Liver (tissue), 3 donors: ENCODE data around the gene DPYD.

Experiments
- CTCF ChIP-seq: fragments of 150-350 bp; IDR thresholded peaks from 2 replicates; pipeline ENCODE4 v1.5.1; 2017; ENCODE audit warnings: improper control_type of control experiment, low read depth, low read length; ENCODE audit not compliant: missing input control
- FOXA2 ChIP-seq: IDR thresholded peaks from 2 replicates; pipeline ENCODE4 v1.6.1; 2016; ENCODE audit warnings: antibody characterized with exemption
- RAD21 ChIP-seq, 2 donors: IDR thresholded peaks; 2 replicates each; pipeline ENCODE4 v1.6.1; 2016; ENCODE audit warnings: antibody characterized with exemption in 2 of 2, mild to moderate bottlenecking in 2 of 2
- REST ChIP-seq: IDR thresholded peaks from 2 replicates; pipeline ENCODE4 v1.6.1; 2016; ENCODE audit warnings: antibody characterized with exemption, mild to moderate bottlenecking
- SP1 ChIP-seq: IDR thresholded peaks from 2 replicates; pipeline ENCODE4 v1.6.1; 2018; ENCODE audit warnings: antibody characterized with exemption, mild to moderate bottlenecking
- TAF1 ChIP-seq: conservative IDR thresholded peaks from 2 replicates; pipeline ENCODE4 v1.6.1; 2016; ENCODE audit warnings: antibody characterized with exemption, mild to moderate bottlenecking
- YY1 ChIP-seq: IDR thresholded peaks from 2 replicates; pipeline ENCODE4 v1.6.1; 2016; ENCODE audit warnings: antibody characterized with exemption, mild to moderate bottlenecking
- TF ChIP-seq, protein P1 (sequence below): IDR thresholded peaks from 2 replicates; pipeline ENCODE4 v1.6.1; 2016; ENCODE audit warnings: antibody characterized with exemption
- donor health status: healthy.
- donor health status: healthy.

- no peak for TF ChIP-seq SP1
- TF ChIP-seq TAF1: no peak
- no peak for TF ChIP-seq CTCF
- TF ChIP-seq, protein P1, sequence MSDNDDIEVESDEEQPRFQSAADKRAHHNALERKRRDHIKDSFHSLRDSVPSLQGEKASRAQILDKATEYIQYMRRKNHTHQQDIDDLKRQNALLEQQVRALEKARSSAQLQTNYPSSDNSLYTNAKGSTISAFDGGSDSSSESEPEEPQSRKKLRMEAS: no peak
- TF ChIP-seq FOXA2: no peak
- TF ChIP-seq YY1: no peak
- TF ChIP-seq REST: no peak
- TF ChIP-seq RAD21 (IDR thresholded peaks at IDR 0.05): no peak
Measured at GRCh38 chr1:97573553-97573952, 347.3 kb downstream of the DPYD start.
